ENCODE measurements around the gene MS4A4E.
"Not testable (repeated sequence)": the region's sequence is repeated elsewhere in the genome, so short reads cannot be mapped to it uniquely, and the experiment has no call there.

Gene MS4A4E

GRCh38 chr11:60242740-60243239 is at the start of gene MS4A4E:
MS4A4E (minus strand) TSS chr11:60243137; CDS start chr11:60230055, 13,082 bp downstream.
- DNase-seq (ENCODE audit: low read depth in 2 of 2), result no peak

- DNase-seq (ENCODE audit: low read depth in 2 of 2), result no peak
Observed at GRCh38 chr11:60292145-60292544, 49.2 kb upstream of the MS4A4E start.

GRCh38 chr11:60288531-60288930 is 45.6 kb upstream of the MS4A4E start:
- DNase-seq (ENCODE audit: low read depth in 2 of 2), result no peak

GRCh38 chr11:60285411-60286126 is 42.6 kb upstream of the MS4A4E start:
- not testable (repeated sequence) for DNase-seq (ENCODE audit: low read depth in 2 of 2)

- DNase-seq (ENCODE audit: low read depth in 2 of 2), result no peak
Observed at GRCh38 chr11:60282286-60282685, 39.3 kb upstream of the MS4A4E start.

- no peak for DNase-seq (ENCODE audit: low read depth in 2 of 2)
Observed at GRCh38 chr11:60281485-60281884, 38.5 kb upstream of the MS4A4E start.

- no peak for DNase-seq (ENCODE audit: low read depth in 2 of 2)
Observed at GRCh38 chr11:60280412-60280811, 37.5 kb upstream of the MS4A4E start, which contains the start of gene MS4A4A. MS4A4A (plus strand) TSS chr11:60280666; CDS start chr11:60280676, 10 bp downstream.

GRCh38 chr11:60274416-60274815 is 31.5 kb upstream of the MS4A4E start:
- DNase-seq (ENCODE audit: low read depth in 2 of 2), result no peak

GRCh38 chr11:60265373-60266214 is 22.7 kb upstream of the MS4A4E start:
- peak in 1 of 2 donors; percentile 2 for DNase-seq (ENCODE audit: low read depth in 2 of 2)

GRCh38 chr11:60264644-60265043 is 21.7 kb upstream of the MS4A4E start:
- DNase-seq (ENCODE audit: low read depth in 2 of 2), result no peak

GRCh38 chr11:60263402-60263801 is 20.5 kb upstream of the MS4A4E start:
- DNase-seq (ENCODE audit: low read depth in 2 of 2), result no peak

GRCh38 chr11:60261014-60261413 is 18.1 kb upstream of the MS4A4E start:
- DNase-seq (ENCODE audit: low read depth in 2 of 2), result no peak

- no peak for DNase-seq (ENCODE audit: low read depth in 2 of 2)
Observed at GRCh38 chr11:60257956-60258722, 15.2 kb upstream of the MS4A4E start.

GRCh38 chr11:60252213-60253108 is 9.5 kb upstream of the MS4A4E start:
- no peak for DNase-seq (ENCODE audit: low read depth in 2 of 2)

- DNase-seq (ENCODE audit: low read depth in 2 of 2), result no peak
Observed at GRCh38 chr11:60251485-60252212, 8.7 kb upstream of the MS4A4E start.

- DNase-seq (ENCODE audit: low read depth in 2 of 2), result no peak
Observed at GRCh38 chr11:60241786-60242185, 1.2 kb downstream of the MS4A4E start.

GRCh38 chr11:60240662-60241061 is 2.3 kb downstream of the MS4A4E start:
- no peak for DNase-seq (ENCODE audit: low read depth in 2 of 2)

- no peak for DNase-seq (ENCODE audit: low read depth in 2 of 2)
Observed at GRCh38 chr11:60235321-60235720, 7.6 kb downstream of the MS4A4E start.

GRCh38 chr11:60230681-60231080 is 12.3 kb downstream of the MS4A4E start:
- DNase-seq (ENCODE audit: low read depth in 2 of 2), result no peak

- no peak for DNase-seq (ENCODE audit: low read depth in 2 of 2)
Observed at GRCh38 chr11:60222141-60222540, 20.8 kb downstream of the MS4A4E start.

Data from stimulated activated CD4-positive, alpha-beta T cell treated with anti-CD3 and anti-CD28 coated beads, Interleukin-1b, Interleukin-23, amount 100 ng/mL, for 4 hours (primary cell).